Glomerular endothelial cell (primary cell): ENCODE results near the gene CPNE4. TPM values are rescaled to one million over a fixed set of nuclear protein-coding genes. Genes with fewer than 3 reads are reported as not detected.

Experiments used
- DNase-seq: peaks from one replicate; pipeline ENCODE4 v3.0.0-alpha.2; 2011; ENCODE audit warnings: low read depth, low spot score; ENCODE audit errors: extremely low read depth
- total RNA-seq: library from RNA; depleted of rRNA; stranded (reverse); fragments of >200 nt; gene quantifications from 2 replicates; pipeline ENCODE4 v1.2.3, GENCODE V29; 2015

Gene CPNE4
- total RNA-seq, 1 donor from 2014 or later = not detected

- no peak for DNase-seq
Measured at GRCh38 chr3:131804565-131805133, 230.2 kb downstream of the CPNE4 start.

GRCh38 chr3:131803113-131803512 lies 231.7 kb downstream of the CPNE4 start:
- no peak for DNase-seq

GRCh38 chr3:131802029-131802428 lies 232.8 kb downstream of the CPNE4 start:
- no peak for DNase-seq

- DNase-seq = no peak
Measured at GRCh38 chr3:131801566-131801965, 233.2 kb downstream of the CPNE4 start.

- no peak for DNase-seq
Measured at GRCh38 chr3:131797776-131798175, 237.0 kb downstream of the CPNE4 start.

GRCh38 chr3:131796558-131797198 lies 238.1 kb downstream of the CPNE4 start:
- DNase-seq = no peak

GRCh38 chr3:131796111-131796510 lies 238.7 kb downstream of the CPNE4 start:
- no peak for DNase-seq

GRCh38 chr3:131795390-131796090 lies 239.3 kb downstream of the CPNE4 start:
- DNase-seq = no peak

GRCh38 chr3:131794766-131795388 lies 239.9 kb downstream of the CPNE4 start:
- DNase-seq = peak; percentile 34

- DNase-seq = no peak
Measured at GRCh38 chr3:131793870-131794269, 240.9 kb downstream of the CPNE4 start.

- no peak for DNase-seq
Measured at GRCh38 chr3:131789188-131789587, 245.6 kb downstream of the CPNE4 start.

GRCh38 chr3:131786386-131786785 lies 248.4 kb downstream of the CPNE4 start:
- no peak for DNase-seq

GRCh38 chr3:131782751-131783150 lies 252.1 kb downstream of the CPNE4 start:
- no peak for DNase-seq

GRCh38 chr3:131778526-131778925 lies 256.3 kb downstream of the CPNE4 start:
- DNase-seq = no peak

- DNase-seq = no peak
Measured at GRCh38 chr3:131775650-131776049, 259.2 kb downstream of the CPNE4 start.

GRCh38 chr3:131772269-131773026 lies 262.4 kb downstream of the CPNE4 start:
- no peak for DNase-seq

- DNase-seq = no peak
Measured at GRCh38 chr3:131762981-131763564, 271.7 kb downstream of the CPNE4 start.

GRCh38 chr3:131756405-131756804 lies 278.4 kb downstream of the CPNE4 start:
- no peak for DNase-seq

GRCh38 chr3:131755380-131755779 lies 279.4 kb downstream of the CPNE4 start:
- DNase-seq = no peak

GRCh38 chr3:131750256-131750655 lies 284.6 kb downstream of the CPNE4 start:
- no peak for DNase-seq

GRCh38 chr3:131749826-131750225 lies 285.0 kb downstream of the CPNE4 start:
- DNase-seq = no peak
